Measurements from ENCODE around the gene FBXW4. TPM values are rescaled to one million over a fixed set of nuclear protein-coding genes. Genes with fewer than 3 reads are reported as not detected.

The FBXW4 gene, protein sequence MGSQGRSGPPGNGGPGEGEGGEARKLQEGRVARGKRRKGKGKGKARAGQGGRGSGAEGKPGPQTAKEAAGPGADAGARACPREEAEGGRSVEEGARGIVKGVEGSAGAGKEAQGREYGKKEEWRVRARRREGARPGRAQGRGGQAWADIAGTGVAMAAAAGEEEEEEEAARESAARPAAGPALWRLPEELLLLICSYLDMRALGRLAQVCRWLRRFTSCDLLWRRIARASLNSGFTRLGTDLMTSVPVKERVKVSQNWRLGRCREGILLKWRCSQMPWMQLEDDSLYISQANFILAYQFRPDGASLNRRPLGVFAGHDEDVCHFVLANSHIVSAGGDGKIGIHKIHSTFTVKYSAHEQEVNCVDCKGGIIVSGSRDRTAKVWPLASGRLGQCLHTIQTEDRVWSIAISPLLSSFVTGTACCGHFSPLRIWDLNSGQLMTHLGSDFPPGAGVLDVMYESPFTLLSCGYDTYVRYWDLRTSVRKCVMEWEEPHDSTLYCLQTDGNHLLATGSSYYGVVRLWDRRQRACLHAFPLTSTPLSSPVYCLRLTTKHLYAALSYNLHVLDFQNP
- total RNA-seq (2014; rRNA removed; shearing (Covaris generic)): 6.1 and 6.5 TPM in 2 replicates

- DNase-seq (ENCODE audit: low read depth): peak; percentile 51
Observed at GRCh38 chr10:101694674-101695403, at the start of gene FBXW4. TSS of gene FBXW4 (minus strand) at chr10:101695170. CDS start at chr10:101695105, 65 bp downstream.

GRCh38 chr10:101744267-101744666 is 49.3 kb upstream of the FBXW4 start:
- DNase-seq (ENCODE audit: low read depth): no peak

DNA sequence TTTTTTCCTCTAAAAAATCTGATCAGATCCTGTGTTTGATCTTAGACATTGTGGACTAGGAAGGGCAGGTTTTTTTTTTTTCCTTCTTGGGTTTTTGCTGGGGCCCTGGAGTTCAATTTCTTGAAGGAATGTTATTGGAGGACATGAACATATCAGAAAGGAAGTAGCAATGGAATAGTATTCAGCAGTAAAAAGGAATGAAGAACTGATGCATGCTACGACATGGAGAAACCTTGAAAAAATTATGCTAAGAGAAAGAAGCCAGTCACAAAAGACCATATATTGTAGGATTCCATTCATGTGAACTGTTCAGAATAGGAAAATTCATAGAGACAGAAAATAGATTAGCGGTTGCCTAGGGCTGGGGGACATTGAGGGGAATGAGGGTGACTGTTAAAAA is 47.0 kb upstream of the FBXW4 start:
- DNase-seq (ENCODE audit: low read depth): no peak

DNA sequence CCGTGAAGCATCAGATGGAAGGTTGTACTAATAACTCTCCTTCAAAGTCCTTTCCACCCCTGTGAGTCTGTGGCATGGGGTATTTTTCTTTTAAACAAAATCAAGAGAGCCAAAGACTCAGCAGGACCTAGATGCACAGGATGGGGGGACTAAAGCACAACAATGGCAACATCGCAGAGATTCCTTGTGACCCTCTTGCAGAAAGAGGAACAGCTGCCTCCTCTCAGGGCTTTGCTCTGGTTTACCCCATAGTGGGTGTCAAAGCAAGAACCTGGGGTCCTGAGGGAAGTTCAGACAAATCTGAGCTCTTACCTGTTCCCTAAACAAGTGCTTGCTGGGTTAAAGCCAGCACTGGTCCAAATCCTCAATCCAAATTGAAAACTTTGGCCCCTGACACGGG is 41.7 kb upstream of the FBXW4 start:
- no peak for DNase-seq (ENCODE audit: low read depth)

GRCh38 chr10:101732096-101732495 is 37.1 kb upstream of the FBXW4 start:
- DNase-seq (ENCODE audit: low read depth): no peak

- no peak for DNase-seq (ENCODE audit: low read depth)
Observed at GRCh38 chr10:101726115-101726387, 31.1 kb upstream of the FBXW4 start.

DNA sequence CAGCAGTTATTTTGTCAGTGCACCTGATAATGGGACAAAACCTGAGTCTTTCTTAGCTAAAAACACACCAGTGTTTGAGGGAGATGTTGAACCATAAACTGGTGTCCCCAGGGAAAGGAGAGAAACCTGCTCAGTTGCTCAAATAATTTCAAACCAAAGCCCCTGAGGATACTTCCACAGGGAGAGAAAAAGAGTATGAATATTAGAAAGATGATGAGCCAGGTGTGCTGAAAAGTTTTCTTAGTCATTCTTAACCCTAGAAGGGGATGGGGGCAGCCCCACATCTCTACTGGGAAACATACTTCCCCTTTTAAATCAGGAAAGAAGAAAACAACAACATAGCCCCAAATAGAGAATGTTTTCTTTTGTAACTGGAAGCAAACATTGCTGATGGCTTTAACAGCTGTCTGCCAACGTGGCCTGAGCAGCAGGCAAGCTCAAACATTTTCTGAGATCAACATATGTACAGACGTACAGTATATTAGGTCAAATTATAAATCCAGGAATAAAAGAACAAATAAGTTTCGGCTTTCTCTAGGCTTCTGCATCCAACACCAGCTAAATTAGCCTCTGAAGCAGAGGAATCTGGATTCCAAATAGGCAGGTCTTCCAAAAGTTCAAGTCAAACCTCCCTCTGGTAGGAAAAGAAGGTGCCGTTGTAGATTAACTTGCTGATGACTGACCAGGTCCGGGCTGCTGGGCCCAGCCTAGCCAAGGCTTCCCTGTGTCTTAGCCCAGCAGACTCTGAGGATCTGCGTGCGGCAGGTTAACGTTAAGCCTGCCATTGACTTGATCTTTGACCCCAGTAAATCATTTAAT is 30.5 kb upstream of the FBXW4 start:
- DNase-seq (ENCODE audit: low read depth): no peak

GRCh38 chr10:101724446-101724845 is 29.5 kb upstream of the FBXW4 start:
- no peak for DNase-seq (ENCODE audit: low read depth)

DNA sequence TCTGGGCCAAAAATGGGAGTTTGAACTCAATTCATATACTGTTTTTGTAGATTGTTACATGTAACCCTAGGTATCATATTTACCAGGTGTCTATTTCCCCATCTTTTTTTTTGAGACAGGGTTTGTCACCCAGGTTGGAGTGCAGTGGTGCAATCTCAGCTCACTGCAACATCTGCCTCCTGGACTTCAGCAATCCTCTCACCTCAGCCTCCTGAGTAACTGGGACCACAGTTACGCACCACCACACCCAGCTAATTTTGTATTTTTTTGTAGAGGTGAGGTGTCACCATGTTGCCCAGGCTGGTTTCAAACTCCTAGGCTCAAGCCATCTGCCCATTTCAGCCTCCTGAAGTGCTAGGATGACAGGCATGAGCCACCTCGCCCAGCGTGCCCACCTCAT is 28.2 kb upstream of the FBXW4 start:
- no peak for DNase-seq (ENCODE audit: low read depth)

DNA sequence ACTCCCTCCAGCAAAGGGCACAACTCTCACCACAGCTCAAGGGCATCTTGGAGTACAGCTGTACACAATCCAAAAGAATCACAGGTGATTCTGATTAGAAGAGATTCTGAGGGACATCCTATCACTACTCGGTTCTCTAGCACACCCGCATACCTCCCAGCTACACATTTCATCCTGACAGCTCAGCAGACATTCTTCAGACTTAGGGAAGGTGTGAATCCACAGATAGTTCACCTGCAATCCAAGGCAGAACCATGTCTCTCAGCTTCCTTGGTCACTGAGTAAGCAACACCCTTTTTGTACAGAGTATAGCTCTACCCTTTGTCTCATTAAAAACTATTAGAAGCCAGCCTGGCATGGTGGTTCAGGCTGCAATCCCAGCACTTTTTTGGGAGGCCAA is 26.8 kb upstream of the FBXW4 start:
- DNase-seq (ENCODE audit: low read depth): no peak

GRCh38 chr10:101720606-101721230 is 25.7 kb upstream of the FBXW4 start:
- DNase-seq (ENCODE audit: low read depth): no peak

DNA sequence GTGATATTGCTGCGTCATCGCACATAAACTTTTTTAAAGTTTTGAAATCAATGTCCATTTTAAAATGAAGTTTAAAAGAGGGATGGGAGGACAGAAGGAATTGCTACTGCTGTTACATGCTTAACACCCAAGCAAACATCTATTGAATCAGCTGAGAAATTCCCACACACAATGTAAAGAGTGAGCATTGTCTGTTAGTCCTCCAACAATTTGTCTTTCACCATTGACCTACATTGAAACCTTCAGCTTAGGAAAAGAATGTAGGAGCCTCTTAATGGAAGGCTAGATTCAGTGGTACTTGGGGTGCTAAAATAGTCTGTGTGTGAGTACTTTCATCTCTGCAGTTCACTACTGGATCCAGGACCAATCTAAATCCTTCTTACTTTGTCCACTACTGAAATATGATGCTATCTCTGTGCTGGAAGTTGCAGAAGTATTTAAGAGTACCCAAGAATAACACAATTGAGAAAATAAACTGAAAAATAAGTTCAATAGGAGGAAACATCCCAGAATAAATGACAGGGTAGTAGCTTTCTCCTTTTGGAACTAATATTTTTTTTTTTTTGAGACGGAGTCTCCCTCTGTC is 23.8 kb upstream of the FBXW4 start:
- no peak for DNase-seq (ENCODE audit: low read depth)

DNA sequence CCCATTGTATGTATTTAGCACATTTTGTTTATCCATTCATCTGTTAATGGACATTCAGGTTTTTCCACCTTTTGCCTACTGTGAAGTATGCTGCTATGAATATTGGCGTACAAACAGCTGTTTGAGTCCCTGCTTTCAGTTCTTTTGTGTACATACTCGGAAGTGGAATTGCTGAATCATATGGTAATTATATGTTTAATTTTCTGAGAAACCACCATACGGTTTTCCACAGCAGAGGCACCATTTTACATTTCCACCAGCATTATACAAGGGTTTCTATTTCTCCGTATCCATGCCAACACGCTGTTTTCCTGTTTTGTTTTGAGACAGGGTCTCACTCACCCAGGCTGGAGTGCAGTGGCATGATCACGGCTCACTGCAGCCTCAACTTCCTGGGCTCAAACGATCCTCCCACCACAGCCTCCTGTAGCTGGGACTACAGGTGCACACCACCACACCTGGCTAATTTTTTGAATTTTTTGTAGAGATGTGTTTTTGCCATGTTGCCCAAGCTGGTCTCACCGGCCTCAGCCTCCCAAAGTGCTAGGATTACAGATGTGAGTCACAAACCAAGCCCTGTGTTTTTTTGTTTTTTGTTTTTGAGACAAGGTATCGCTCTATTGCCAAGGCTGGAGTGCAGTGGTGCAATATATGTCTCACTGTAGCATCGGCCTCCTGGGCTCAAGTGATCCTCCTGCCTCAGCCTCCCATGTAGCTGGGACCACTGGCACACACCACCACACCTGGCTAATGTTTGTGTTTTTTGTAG is 22.1 kb upstream of the FBXW4 start:
- no peak for DNase-seq (ENCODE audit: low read depth)

- no peak for DNase-seq (ENCODE audit: low read depth)
Observed at GRCh38 chr10:101712997-101713396, 18.0 kb upstream of the FBXW4 start.

DNA sequence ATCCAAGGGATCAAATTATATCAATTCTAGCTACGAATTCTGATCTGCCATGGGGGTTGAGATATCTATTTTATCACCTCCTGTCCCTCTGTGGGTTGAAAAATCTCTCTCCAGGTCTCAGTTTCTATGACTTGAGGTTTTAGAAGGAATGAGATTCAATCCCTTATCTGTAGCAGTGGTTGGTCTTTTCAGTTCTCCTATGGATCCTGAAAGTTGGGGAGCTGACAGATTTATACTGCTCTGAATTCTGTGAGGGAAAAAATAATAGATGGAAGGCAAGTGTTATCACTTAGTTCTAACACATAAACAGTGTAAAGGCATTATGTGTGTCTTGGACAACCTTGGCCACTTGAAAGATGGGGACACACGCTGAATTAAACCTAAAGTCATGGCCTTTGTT is 15.8 kb upstream of the FBXW4 start:
- DNase-seq (ENCODE audit: low read depth): no peak

- no peak for DNase-seq (ENCODE audit: low read depth)
Observed at GRCh38 chr10:101710059-101710695, 15.2 kb upstream of the FBXW4 start.

- DNase-seq (ENCODE audit: low read depth): peak; percentile 11
Observed at GRCh38 chr10:101709359-101710058, 14.5 kb upstream of the FBXW4 start.

DNA sequence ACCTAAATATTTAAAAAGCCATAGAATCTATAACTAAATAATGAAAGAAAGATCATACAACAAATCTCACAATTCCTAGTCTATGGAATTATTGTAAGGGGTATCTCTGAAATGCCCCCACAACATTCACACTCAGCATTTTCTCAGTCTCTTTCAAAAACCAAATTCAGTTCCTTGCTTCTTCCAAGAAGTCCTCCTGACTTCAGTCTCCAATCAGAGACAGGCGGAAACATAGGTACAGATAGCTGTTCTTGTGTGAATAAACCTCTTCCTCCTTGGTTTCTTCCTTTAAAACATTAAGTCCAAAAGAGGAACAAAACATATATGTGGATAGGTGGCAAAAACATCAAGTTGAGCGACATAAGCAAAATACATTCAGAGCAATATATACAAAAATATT is 13.9 kb upstream of the FBXW4 start:
- DNase-seq (ENCODE audit: low read depth): no peak

DNA sequence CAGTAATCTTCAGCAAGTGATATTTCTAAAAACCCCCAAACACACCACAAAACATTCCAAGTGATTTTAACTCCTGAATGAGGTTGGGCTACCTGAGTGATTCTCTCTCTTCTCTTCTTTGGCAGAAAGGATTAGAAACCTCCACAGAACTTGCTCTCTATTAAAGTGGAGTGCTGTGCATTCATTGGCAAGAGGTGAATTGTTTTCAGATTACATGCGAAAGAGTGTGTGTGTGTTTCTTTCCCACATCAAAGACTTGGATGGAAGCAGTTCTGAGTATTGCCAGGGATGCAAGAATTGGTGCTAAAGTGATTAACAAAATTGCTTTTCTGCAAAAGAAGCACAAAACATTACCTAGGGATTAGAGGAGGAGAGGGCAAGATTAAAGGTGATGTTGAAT is 13.1 kb upstream of the FBXW4 start:
- no peak for DNase-seq (ENCODE audit: low read depth)

Data from Daoy (cell line).